GM06990 (cell line): ENCODE results near the gene SDK1.

Experiments used
- DNase-seq: peaks from one replicate; pipeline ENCODE4 v3.0.0-alpha.2; 2011; ENCODE audit not compliant: insufficient read length; ENCODE audit errors: extremely low read depth
- H3K27me3 ChIP-seq: replicated peaks from 2 replicates; pipeline ENCODE4 v1.6.0; 2011; ENCODE audit warnings: low read length; ENCODE audit not compliant: control insufficient read depth, insufficient read depth
- H3K36me3 ChIP-seq: 2 replicates; pipeline ENCODE4 v1.5.1; 2011; ENCODE audit warnings: low read length; ENCODE audit not compliant: control insufficient read depth, insufficient read depth
- H3K4me3 ChIP-seq: replicated peaks from 2 replicates; pipeline ENCODE4 v1.5.1; 2011; ENCODE audit warnings: low read depth, mild to moderate bottlenecking, control low read depth, low read length
- TF ChIP-seq, protein P1 (sequence below): IDR thresholded peaks from 2 replicates; pipeline ENCODE4 v1.5.1; 2011; ENCODE audit warnings: low read length, control low read depth, mild to moderate bottlenecking, inconsistent platforms; ENCODE audit not compliant: insufficient read depth, poor library complexity, severe bottlenecking

Gene SDK1

DNA sequence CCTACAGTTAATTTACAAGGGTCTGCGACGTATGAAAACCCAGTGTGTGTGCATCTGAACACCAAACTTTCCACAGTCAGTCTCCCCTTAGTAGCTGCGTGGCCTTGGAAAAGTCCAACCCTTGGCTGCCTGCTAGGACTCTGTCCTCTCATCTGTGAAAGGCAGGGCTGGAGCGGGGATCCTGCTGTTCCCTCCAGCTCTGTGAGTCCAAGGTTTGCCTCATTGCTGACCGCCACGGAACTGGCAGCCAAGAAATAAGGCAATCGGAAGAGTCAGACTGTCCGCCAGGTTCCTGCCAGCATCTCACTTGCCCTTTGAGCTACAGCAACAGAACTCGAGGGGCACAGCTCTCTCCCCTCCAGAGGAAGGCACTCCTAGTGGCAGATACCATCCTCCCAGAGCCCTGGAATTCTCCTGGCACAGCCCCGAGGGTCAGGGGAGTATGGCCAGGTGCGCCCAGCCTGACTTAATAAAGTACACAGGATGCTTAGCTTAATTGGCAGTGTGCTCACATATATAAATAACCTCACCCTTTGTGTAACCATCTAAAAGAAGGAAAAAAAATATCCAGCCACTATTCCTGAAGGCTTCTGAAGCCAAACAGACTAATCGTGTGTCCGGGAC is 851.0 kb downstream of the SDK1 start:
- Histone ChIP-seq H3K36me3 (no peaks in the 10 kb centered on the region), H3K4me3 (no peak overlapping the region), H3K27me3 (no peaks in the 10 kb centered on the region)
- TF ChIP-seq, protein P1, sequence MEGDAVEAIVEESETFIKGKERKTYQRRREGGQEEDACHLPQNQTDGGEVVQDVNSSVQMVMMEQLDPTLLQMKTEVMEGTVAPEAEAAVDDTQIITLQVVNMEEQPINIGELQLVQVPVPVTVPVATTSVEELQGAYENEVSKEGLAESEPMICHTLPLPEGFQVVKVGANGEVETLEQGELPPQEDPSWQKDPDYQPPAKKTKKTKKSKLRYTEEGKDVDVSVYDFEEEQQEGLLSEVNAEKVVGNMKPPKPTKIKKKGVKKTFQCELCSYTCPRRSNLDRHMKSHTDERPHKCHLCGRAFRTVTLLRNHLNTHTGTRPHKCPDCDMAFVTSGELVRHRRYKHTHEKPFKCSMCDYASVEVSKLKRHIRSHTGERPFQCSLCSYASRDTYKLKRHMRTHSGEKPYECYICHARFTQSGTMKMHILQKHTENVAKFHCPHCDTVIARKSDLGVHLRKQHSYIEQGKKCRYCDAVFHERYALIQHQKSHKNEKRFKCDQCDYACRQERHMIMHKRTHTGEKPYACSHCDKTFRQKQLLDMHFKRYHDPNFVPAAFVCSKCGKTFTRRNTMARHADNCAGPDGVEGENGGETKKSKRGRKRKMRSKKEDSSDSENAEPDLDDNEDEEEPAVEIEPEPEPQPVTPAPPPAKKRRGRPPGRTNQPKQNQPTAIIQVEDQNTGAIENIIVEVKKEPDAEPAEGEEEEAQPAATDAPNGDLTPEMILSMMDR, result no peak
- DNase-seq, result no peak

DNA sequence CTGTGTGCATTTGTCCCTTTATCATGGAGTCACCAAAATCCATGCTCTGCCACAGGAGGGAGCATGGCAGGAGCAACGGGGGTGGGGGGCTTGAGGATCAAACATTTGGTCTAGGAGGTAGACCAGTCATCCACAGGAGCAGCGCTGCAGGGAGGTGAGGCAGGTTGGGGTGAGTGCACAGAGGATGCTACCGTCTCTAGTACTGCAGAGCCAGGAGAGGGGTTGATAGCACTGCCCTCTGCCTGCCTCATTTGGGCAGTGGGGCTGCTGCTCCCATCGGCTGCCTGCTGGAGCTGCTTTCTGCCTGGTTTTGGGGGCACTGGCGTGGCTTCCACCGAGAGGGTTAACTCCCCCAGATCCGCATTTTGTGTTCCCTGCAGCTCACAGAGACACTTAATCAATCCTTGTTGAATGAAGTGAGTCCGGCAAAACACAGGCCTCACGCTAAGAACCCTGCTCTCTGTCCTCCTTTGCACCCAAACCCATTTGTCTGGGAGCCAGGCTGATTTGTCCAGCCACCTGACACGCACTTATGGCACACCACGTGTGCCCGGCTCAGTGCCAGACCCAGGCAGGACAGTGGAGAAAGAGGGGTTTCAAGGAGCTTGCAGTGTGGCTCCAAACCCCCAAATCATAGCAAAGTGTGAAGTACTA is 854.0 kb downstream of the SDK1 start:
- TF ChIP-seq, protein P1, result no peak
- Histone ChIP-seq H3K36me3 (no peaks in the 10 kb centered on the region), H3K4me3 (no peak overlapping the region), H3K27me3 (no peaks in the 10 kb centered on the region)
- DNase-seq, result no peak

DNA sequence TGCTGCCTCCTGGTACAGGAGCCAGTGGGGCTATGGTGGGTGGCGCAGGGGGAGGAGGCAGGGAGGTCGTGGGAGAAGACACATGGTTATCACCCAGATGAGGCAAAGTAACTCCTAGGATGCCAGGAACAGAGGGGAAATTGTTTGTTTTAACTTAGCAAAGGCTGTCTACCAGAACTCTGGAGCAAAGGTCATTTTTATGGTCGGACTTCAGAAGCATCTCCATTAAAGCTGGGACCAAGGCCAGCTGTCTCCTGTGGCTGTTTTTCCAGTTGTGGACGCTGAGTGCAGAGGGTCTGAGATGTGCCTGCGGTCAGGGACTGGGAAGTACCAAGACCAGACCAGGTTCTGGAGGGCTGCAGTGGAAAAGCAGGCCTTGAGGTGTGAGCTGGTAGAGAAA is 855.1 kb downstream of the SDK1 start:
- TF ChIP-seq, protein P1, result no peak
- Histone ChIP-seq H3K4me3 (no peak overlapping the region), H3K36me3 (no peaks in the 10 kb centered on the region), H3K27me3 (no peaks in the 10 kb centered on the region)
- DNase-seq, result no peak

DNA sequence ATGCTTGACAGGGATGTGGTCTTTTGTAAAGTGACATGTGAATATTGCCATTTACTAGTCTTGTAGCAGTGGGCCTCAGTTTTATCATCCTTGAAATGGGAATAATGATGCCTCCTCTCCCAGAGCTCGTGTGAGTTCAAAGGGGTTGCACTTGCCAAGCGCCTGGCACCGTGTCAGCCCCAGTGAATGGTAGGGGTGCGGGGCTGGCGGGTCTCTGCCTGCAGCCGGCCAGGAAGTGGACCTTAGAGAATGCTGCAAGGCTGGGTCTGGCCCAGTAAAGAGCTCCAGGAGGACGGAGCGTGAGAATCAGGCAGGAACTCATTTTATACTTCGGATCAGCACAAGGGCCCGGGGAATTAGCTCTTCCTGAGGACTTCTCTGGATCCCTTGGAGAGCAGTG is 856.6 kb downstream of the SDK1 start:
- TF ChIP-seq, protein P1, result no peak
- DNase-seq, result no peak
- no peak overlapping the region for H3K4me3 ChIP-seq
- H3K36me3 ChIP-seq, result no peaks in the 10 kb centered on the region
- no peaks in the 10 kb centered on the region for H3K27me3 ChIP-seq

GRCh38 chr7:4158441-4159153 is 857.5 kb downstream of the SDK1 start:
- TF ChIP-seq, protein P1, result no peak
- DNase-seq, result no peak
- H3K4me3 ChIP-seq, result no peak overlapping the region
- no peaks in the 10 kb centered on the region for H3K27me3 ChIP-seq
- H3K36me3 ChIP-seq, result no peaks in the 10 kb centered on the region
